Liver (tissue), 9 donors: Measurements from ENCODE around the gene MLLT3. TPM values are rescaled to one million over a fixed set of nuclear protein-coding genes. Genes with fewer than 3 reads are reported as not detected.

Source experiments
- DNase-seq: peaks from one replicate; pipeline ENCODE4 v3.0.0-alpha.2; 2017; ENCODE audit warnings: low spot score
- H3K27ac ChIP-seq, 2 donors: one replicate each; pipeline ENCODE4 v1.7.0; 2013; ENCODE audit warnings: inconsistent platforms in 2 of 2, low read length in 2 of 2, control low read depth in 1 of 2, low read depth in 1 of 2, mild to moderate bottlenecking in 1 of 2
- H3K27me3 ChIP-seq, 4 donors: one replicate each; pipeline versions ENCODE4 v1.6.1 to v1.7.0; 2013; ENCODE audit warnings: low read length in 3 of 4, inconsistent platforms in 1 of 4, mild to moderate bottlenecking in 1 of 4, moderate library complexity in 1 of 4; ENCODE audit not compliant: control insufficient read depth in 4 of 4, insufficient read depth in 4 of 4
- H3K36me3 ChIP-seq, 4 donors: one replicate each; pipeline versions ENCODE4 v1.6.1 to v1.7.0; 2013; ENCODE audit warnings: low read length in 3 of 4, mild to moderate bottlenecking in 3 of 4, low read depth in 1 of 4, moderate library complexity in 1 of 4; ENCODE audit not compliant: control insufficient read depth in 4 of 4, insufficient read depth in 3 of 4
- H3K4me1 ChIP-seq, 4 donors: one replicate each; pipeline versions ENCODE4 v1.6.1 to v1.7.0; 2013; ENCODE audit warnings: low read length in 3 of 4, mild to moderate bottlenecking in 3 of 4, moderate library complexity in 1 of 4; ENCODE audit not compliant: control insufficient read depth in 4 of 4, insufficient read depth in 4 of 4
- H3K4me3 ChIP-seq, 3 donors: one replicate each; pipeline versions ENCODE4 v1.6.1 to v1.7.0; 2013; ENCODE audit warnings: low read length in 3 of 3, control low read depth in 1 of 3, low read depth in 1 of 3, mild to moderate bottlenecking in 1 of 3
- H3K9ac ChIP-seq, 2 donors: one replicate each; pipeline ENCODE4 v1.7.0; 2013; ENCODE audit warnings: low read length in 2 of 2, mild to moderate bottlenecking in 2 of 2, moderate library complexity in 2 of 2, control low read depth in 1 of 2, low read depth in 1 of 2
- H3K9me3 ChIP-seq, 4 donors: one replicate each; pipeline versions ENCODE4 v1.6.1 to v1.7.0; 2013; ENCODE audit warnings: low read length in 3 of 4; ENCODE audit not compliant: control insufficient read depth in 4 of 4
- EGR1 ChIP-seq, 2 donors: IDR thresholded peaks; 2 replicates each; pipeline ENCODE4 v1.6.1; 2016 to 2018; ENCODE audit warnings: antibody characterized with exemption in 2 of 2, low read depth in 2 of 2
- FOXA2 ChIP-seq: IDR thresholded peaks from 2 replicates; pipeline ENCODE4 v1.6.1; 2016; ENCODE audit warnings: antibody characterized with exemption
- GABPA ChIP-seq, 2 donors: IDR thresholded peaks in 1 of 2; conservative IDR thresholded peaks in 1 of 2; 2 replicates each; pipeline ENCODE4 v1.6.1; 2016; ENCODE audit warnings: antibody characterized with exemption in 2 of 2, mild to moderate bottlenecking in 1 of 2, moderate library complexity in 1 of 2
- HNF4A ChIP-seq, 2 donors: conservative IDR thresholded peaks; 2 replicates each; pipeline ENCODE4 v1.6.1; 2016; ENCODE audit warnings: antibody characterized with exemption in 2 of 2, mild to moderate bottlenecking in 2 of 2
- HNF4G ChIP-seq: IDR thresholded peaks from 2 replicates; pipeline ENCODE4 v1.6.1; 2016; ENCODE audit warnings: antibody characterized with exemption
- JUND ChIP-seq, 2 donors: IDR thresholded peaks; 2 replicates each; pipeline ENCODE4 v1.6.1; 2016; ENCODE audit warnings: antibody characterized with exemption in 2 of 2
- NR2F2 ChIP-seq: IDR thresholded peaks from 2 replicates; pipeline ENCODE4 v1.6.1; 2016; ENCODE audit warnings: antibody characterized with exemption
- RAD21 ChIP-seq, 2 donors: IDR thresholded peaks; 2 replicates each; pipeline ENCODE4 v1.6.1; 2016; ENCODE audit warnings: antibody characterized with exemption in 2 of 2, mild to moderate bottlenecking in 2 of 2
- RXRA ChIP-seq, 2 donors: IDR thresholded peaks; 2 replicates each; pipeline ENCODE4 v1.6.1; 2017 to 2018; ENCODE audit warnings: antibody characterized with exemption in 2 of 2, mild to moderate bottlenecking in 1 of 2
- SP1 ChIP-seq: IDR thresholded peaks from 2 replicates; pipeline ENCODE4 v1.6.1; 2018; ENCODE audit warnings: antibody characterized with exemption, mild to moderate bottlenecking
- TAF1 ChIP-seq: conservative IDR thresholded peaks from 2 replicates; pipeline ENCODE4 v1.6.1; 2016; ENCODE audit warnings: antibody characterized with exemption, mild to moderate bottlenecking
- YY1 ChIP-seq: IDR thresholded peaks from 2 replicates; pipeline ENCODE4 v1.6.1; 2016; ENCODE audit warnings: antibody characterized with exemption, mild to moderate bottlenecking
- WGBS: extraction: QIAGEN DNeasy Blood & Tissue Kit; methylation state at CpG from one replicate; pipeline ENCODE4 v1.1.7; 2013; 5-methylcytosine and 5-hydroxymethylcytosine counted together
- polyA plus RNA-seq, 2 donors: library from polyadenylated mRNA; stranded (reverse) in 1 of 2; unstranded in 1 of 2; fragments of 200-250 nt in 1 of 2; fragments of >200 nt in 1 of 2; fragmentation: Nextera tagmentation in 1 of 2; extraction: Ambion mirVana in 1 of 2; gene quantifications; one replicate each; pipeline versions ENCODE4 v1.2.1 to v1.2.3, GENCODE V29; 2013 to 2015
- total RNA-seq, 2 donors: library from RNA; depleted of rRNA; stranded (reverse); fragments of >200 nt; gene quantifications; one replicate each; pipeline ENCODE4 v1.2.3, GENCODE V29; 2014
- TF ChIP-seq, protein P1 (sequence below): IDR thresholded peaks from 2 replicates; pipeline ENCODE4 v1.6.1; 2016; ENCODE audit warnings: antibody characterized with exemption
- TF ChIP-seq, protein P2 (sequence below): IDR thresholded peaks from 2 replicates; pipeline ENCODE4 v1.6.1; 2016; ENCODE audit warnings: antibody characterized with exemption
- TF ChIP-seq, protein P3 (sequence below): IDR thresholded peaks from 2 replicates; pipeline ENCODE4 v1.6.1; 2016; ENCODE audit warnings: antibody characterized with exemption
- TF ChIP-seq, protein P4 (sequence below): IDR thresholded peaks from 2 replicates; pipeline ENCODE4 v1.6.1; 2016; ENCODE audit warnings: antibody characterized with exemption, mild to moderate bottlenecking
- donor health status: healthy.
- donor health status: healthy.
- donor health status: healthy.
- donor health status: healthy.
- donor health status: healthy.

MLLT3 gene
- total and polyA plus RNA-seq, 4 donors: 0.79 to 25.5 (median 1.3) TPM

DNA sequence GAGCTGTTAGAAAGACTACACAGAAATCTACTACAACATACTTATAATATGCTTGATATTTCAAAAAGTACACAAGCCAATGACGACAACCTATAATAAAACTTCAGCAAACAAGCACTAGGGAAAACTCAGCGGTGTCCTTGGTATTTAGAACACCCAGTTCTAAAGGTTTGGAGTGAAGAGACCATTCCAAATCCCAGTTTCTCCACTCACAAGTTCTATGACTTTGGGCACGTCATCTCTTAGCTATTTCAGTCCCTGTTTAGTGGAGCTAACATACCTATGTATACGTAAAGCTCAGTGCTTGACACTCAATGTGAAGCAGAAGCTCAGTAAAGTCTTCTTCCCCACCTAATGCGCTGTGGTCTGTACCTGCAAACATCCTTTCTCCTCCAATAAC is 52.8 kb downstream of the MLLT3 start:
- Histone ChIP-seq H3K9me3 (no peaks in the 10 kb centered on the region), H3K9ac (no peak overlapping the region), H3K36me3 (no peaks in the 10 kb centered on the region), H3K27ac (no peak overlapping the region), H3K4me3 (no peak overlapping the region), H3K4me1 (peaks cover 0 to 3% (median 0%) of the 10 kb centered on the region in 4 donors), H3K27me3 (no peaks in the 10 kb centered on the region)
- 76% methylated on average over 5 of the region's 5 CpGs for WGBS
- TF ChIP-seq FOXA2 (no peak), NR2F2 (no peak), YY1 (no peak), RXRA (IDR thresholded peaks at IDR 0.05) (no peak), HNF4G (no peak), EGR1 (IDR thresholded peaks at IDR 0.05; ENCODE audit: low read depth in 2 of 2) (no peak), SP1 (no peak), HNF4A (conservative IDR thresholded peaks at IDR 0.05) (no peak)
- TF ChIP-seq, protein P1, sequence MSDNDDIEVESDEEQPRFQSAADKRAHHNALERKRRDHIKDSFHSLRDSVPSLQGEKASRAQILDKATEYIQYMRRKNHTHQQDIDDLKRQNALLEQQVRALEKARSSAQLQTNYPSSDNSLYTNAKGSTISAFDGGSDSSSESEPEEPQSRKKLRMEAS: no peak
- TF ChIP-seq, protein P2, sequence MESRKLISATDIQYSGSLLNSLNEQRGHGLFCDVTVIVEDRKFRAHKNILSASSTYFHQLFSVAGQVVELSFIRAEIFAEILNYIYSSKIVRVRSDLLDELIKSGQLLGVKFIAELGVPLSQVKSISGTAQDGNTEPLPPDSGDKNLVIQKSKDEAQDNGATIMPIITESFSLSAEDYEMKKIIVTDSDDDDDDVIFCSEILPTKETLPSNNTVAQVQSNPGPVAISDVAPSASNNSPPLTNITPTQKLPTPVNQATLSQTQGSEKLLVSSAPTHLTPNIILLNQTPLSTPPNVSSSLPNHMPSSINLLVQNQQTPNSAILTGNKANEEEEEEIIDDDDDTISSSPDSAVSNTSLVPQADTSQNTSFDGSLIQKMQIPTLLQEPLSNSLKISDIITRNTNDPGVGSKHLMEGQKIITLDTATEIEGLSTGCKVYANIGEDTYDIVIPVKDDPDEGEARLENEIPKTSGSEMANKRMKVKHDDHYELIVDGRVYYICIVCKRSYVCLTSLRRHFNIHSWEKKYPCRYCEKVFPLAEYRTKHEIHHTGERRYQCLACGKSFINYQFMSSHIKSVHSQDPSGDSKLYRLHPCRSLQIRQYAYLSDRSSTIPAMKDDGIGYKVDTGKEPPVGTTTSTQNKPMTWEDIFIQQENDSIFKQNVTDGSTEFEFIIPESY: no peak
- TF ChIP-seq, protein P3, sequence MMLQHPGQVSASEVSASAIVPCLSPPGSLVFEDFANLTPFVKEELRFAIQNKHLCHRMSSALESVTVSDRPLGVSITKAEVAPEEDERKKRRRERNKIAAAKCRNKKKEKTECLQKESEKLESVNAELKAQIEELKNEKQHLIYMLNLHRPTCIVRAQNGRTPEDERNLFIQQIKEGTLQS: no peak
- DNase-seq: no peak

DNA sequence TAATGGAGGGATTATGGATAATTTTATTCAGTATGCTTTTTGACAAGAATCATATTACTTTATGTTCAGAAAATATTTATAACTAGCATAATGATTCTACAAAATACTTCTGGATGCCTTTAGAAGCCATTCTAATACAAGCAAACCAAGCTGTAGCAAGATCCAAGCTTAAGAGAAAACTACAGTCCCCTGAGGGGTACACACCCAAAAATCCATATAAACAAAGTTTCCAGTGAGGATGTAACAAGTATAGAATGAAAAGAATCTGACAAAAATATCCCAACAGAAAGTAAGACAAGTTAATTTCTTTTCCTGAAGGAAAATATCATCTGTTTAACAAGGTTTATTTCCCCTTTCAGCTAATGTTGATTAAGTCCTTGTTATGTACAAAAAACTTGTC is 53.9 kb downstream of the MLLT3 start:
- H3K9ac ChIP-seq: no peak overlapping the region
- no peaks in the 10 kb centered on the region for H3K36me3 ChIP-seq
- H3K4me3 ChIP-seq: no peak overlapping the region
- peaks cover 0 to 3% (median 0%) of the 10 kb centered on the region in 4 donors for H3K4me1 ChIP-seq
- H3K27ac ChIP-seq: no peak overlapping the region
- H3K27me3 ChIP-seq: no peaks in the 10 kb centered on the region
- no peaks in the 10 kb centered on the region for H3K9me3 ChIP-seq
- TF ChIP-seq, protein P1: no peak
- TF ChIP-seq JUND (IDR thresholded peaks at IDR 0.05) (no peak), HNF4G (no peak), SP1 (no peak), FOXA2 (no peak), GABPA (IDR thresholded peaks at IDR 0.05 in 1 of 2, conservative IDR thresholded peaks at IDR 0.05 in 1 of 2) (no peak)
- TF ChIP-seq, protein P3: no peak
- no peak for DNase-seq

DNA sequence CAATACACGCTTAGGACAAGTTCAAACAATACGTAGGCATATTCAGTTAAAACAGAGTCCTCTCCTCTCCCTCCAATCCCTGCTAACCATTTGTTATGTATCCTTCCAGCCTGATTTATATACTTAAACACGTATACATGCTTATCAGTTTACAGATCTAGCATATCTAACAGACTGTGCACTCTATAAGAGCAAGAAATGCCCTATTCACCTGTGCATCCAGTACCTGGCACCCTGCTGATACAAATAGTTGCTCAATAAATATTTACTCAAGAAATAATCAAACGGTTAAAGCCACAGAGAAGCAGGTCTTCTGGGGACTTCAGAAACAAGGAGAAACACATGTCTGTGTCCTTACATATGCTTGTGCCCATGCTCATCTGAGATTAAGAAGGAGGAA is 55.9 kb downstream of the MLLT3 start:
- no peak overlapping the region for H3K4me3 ChIP-seq
- H3K9ac ChIP-seq: no peak overlapping the region
- TF ChIP-seq, protein P3: no peak
- TF ChIP-seq, protein P1: no peak
- TF ChIP-seq SP1 (no peak), YY1 (no peak), HNF4A (conservative IDR thresholded peaks at IDR 0.05) (no peak), FOXA2 (no peak), RAD21 (IDR thresholded peaks at IDR 0.05) (no peak), TAF1 (no peak), EGR1 (IDR thresholded peaks at IDR 0.05; ENCODE audit: low read depth in 2 of 2) (no peak), JUND (IDR thresholded peaks at IDR 0.05) (no peak), GABPA (IDR thresholded peaks at IDR 0.05 in 1 of 2, conservative IDR thresholded peaks at IDR 0.05 in 1 of 2) (no peak)
- TF ChIP-seq, protein P2: no peak
- TF ChIP-seq, protein P4, sequence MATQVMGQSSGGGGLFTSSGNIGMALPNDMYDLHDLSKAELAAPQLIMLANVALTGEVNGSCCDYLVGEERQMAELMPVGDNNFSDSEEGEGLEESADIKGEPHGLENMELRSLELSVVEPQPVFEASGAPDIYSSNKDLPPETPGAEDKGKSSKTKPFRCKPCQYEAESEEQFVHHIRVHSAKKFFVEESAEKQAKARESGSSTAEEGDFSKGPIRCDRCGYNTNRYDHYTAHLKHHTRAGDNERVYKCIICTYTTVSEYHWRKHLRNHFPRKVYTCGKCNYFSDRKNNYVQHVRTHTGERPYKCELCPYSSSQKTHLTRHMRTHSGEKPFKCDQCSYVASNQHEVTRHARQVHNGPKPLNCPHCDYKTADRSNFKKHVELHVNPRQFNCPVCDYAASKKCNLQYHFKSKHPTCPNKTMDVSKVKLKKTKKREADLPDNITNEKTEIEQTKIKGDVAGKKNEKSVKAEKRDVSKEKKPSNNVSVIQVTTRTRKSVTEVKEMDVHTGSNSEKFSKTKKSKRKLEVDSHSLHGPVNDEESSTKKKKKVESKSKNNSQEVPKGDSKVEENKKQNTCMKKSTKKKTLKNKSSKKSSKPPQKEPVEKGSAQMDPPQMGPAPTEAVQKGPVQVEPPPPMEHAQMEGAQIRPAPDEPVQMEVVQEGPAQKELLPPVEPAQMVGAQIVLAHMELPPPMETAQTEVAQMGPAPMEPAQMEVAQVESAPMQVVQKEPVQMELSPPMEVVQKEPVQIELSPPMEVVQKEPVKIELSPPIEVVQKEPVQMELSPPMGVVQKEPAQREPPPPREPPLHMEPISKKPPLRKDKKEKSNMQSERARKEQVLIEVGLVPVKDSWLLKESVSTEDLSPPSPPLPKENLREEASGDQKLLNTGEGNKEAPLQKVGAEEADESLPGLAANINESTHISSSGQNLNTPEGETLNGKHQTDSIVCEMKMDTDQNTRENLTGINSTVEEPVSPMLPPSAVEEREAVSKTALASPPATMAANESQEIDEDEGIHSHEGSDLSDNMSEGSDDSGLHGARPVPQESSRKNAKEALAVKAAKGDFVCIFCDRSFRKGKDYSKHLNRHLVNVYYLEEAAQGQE: no peak
- 65% methylated on average over 4 of the region's 4 CpGs for WGBS
- no peaks in the 10 kb centered on the region for H3K27me3 ChIP-seq
- peaks cover 0 to 3% (median 0%) of the 10 kb centered on the region in 4 donors for H3K4me1 ChIP-seq
- H3K36me3 ChIP-seq: no peaks in the 10 kb centered on the region
- no peak overlapping the region for H3K27ac ChIP-seq
- DNase-seq: no peak
- no peaks in the 10 kb centered on the region for H3K9me3 ChIP-seq
